ENCODE results near the gene SMIM34.
"Not testable (repeated sequence)": the region's sequence is repeated elsewhere in the genome, so short reads cannot be mapped to it uniquely, and the experiment has no call there.

DNA sequence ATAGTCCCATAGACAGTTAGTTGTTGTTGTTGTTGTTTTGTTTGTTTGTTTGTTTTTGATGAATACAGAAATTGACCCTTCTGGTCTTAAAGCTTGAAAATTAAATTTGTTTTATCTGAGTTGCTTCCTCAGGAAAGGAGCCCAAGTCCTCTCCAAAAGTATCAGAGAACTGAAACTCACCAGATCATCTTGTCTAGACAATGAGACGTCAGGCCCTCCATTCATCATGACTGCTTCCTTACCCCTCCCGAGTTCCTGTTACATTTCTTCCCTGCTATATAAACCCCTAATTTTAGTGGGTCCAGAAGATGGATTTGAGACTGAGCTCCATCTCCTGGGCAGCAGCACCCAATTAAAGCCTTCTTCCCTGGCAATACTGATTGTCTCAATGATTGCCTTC, 17.1 kb downstream of the SMIM34 start:
- TF ChIP-seq, protein P1, sequence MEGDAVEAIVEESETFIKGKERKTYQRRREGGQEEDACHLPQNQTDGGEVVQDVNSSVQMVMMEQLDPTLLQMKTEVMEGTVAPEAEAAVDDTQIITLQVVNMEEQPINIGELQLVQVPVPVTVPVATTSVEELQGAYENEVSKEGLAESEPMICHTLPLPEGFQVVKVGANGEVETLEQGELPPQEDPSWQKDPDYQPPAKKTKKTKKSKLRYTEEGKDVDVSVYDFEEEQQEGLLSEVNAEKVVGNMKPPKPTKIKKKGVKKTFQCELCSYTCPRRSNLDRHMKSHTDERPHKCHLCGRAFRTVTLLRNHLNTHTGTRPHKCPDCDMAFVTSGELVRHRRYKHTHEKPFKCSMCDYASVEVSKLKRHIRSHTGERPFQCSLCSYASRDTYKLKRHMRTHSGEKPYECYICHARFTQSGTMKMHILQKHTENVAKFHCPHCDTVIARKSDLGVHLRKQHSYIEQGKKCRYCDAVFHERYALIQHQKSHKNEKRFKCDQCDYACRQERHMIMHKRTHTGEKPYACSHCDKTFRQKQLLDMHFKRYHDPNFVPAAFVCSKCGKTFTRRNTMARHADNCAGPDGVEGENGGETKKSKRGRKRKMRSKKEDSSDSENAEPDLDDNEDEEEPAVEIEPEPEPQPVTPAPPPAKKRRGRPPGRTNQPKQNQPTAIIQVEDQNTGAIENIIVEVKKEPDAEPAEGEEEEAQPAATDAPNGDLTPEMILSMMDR (conservative IDR thresholded peaks at IDR 0.05; ENCODE audit: low read length) = not testable (repeated sequence)
- not testable (repeated sequence) for TF ChIP-seq EZH2phosphoT487 (IDR thresholded peaks at IDR 0.05; ENCODE audit: borderline replicate concordance, low read depth, low read length)
